Measurements from ENCODE around the gene MYH16. TPM values are rescaled to one million over a fixed set of nuclear protein-coding genes. Genes with fewer than 3 reads are reported as not detected.
A peak's percentile ranks its signal among the peaks of the same experiment; 100 is the strongest.

The MYH16 gene
- total RNA-seq, 2 donors from 2014 or later = not detected

DNA sequence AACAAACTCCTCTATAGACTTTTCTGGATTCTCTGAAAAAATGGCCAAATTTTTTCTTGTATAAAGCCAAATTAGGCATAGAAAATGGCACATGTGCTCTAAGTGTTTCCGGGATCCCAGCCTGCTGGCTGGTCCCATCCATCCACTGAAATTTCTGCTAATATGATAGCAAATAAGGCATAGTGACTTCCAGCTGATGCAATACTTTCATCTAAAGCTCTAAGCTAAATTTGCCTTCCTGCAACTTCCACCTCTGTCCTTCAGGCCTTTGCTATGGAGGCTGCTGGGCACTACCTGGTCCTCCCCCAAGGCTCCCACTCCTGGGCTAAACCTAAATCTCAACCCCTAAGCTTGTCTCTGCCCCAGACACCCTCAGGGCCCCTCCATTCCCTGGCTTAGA is 20.5 kb downstream of the MYH16 start:
- no peak overlapping the region for H3K27ac Mint-ChIP-seq
- no peaks in the 10 kb centered on the region for H3K9me3 ChIP-seq (ENCODE audit: control insufficient read depth, low read length, poor library complexity, severe bottlenecking)
- H3K27me3 Mint-ChIP-seq = no peaks in the 10 kb centered on the region
- H3K4me1 Mint-ChIP-seq = no peaks in the 10 kb centered on the region
- ATAC-seq = no peak
- DNase-seq = no peak
- no peak overlapping the region for H3K4me3 Mint-ChIP-seq
- no peaks in the 10 kb centered on the region for H3K36me3 Mint-ChIP-seq (ENCODE audit: low read depth)

DNA sequence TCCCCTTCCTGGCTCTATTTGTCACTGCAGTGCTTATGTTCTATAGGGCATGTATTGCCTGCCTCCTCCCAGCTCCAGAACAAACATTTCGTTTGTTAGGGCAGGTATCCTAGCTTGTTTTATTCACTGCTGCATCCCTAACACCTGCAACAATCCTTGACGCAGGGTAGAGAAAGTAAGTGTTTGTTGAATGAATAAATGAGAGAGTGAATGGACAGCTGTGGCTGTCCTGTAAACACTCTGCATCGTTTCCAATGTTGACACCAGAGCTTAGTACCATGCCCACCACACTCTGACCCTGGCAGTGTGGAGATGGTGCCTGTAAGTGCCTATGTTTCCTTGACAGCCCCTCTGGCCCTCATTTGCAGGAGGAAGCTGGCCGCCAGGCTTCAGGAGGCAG is 21.0 kb downstream of the MYH16 start:
- H3K27ac Mint-ChIP-seq = no peak overlapping the region
- no peak for DNase-seq

DNA sequence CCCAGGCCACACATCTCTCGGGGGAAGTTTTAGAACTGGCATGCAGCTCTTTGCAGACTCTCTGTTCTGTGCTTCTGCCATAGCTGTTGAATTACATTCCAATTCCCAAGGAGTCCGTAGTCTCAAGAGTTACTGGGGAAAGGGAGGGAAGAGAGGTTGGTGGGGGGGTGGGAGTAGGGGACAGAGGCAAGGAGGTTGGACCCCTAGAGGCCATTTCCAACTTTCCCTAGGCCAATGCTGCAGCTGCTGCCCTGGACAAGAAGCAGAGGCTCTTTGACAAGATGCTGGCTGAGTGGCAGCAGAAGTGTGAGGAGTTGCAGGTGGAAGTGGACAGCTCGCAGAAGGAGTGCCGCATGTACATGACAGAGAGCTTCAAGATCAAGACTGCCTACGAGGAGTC is 23.8 kb downstream of the MYH16 start:
- ATAC-seq = no peak

More for the DNA sequence above, 21.0 kb downstream of the MYH16 start:
- ATAC-seq = no peak
- Mint-ChIP-seq H3K36me3 (ENCODE audit: low read depth) (no peaks in the 10 kb centered on the region), H3K4me1 (no peaks in the 10 kb centered on the region), H3K4me3 (no peak overlapping the region), H3K27me3 (no peaks in the 10 kb centered on the region)
- H3K9me3 ChIP-seq (ENCODE audit: control insufficient read depth, low read length, poor library complexity, severe bottlenecking) = no peaks in the 10 kb centered on the region

DNA sequence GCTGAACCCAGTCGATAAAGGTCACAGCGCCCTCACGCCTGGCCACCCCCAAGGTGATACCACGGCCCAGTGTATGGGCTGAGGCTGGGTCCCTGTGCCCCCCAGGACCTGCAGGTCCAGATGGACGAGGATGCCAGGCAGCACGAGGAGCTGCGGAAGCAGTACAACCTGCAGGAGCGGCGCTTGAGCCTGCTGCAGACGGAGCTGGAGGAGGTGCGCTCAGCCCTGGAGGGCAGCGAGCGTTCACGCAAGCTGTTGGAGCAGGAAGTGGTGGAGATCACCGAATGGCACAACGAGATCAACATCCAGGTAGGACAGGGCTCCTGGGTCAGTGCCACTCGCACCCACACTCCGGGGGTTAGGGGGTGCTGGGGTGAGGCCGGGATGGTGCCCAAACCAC is 28.9 kb downstream of the MYH16 start:
- Mint-ChIP-seq H3K27ac (no peak overlapping the region), H3K4me1 (peaks cover 3% of the 10 kb centered on the region), H3K27me3 (peaks cover 6% of the 10 kb centered on the region), H3K36me3 (ENCODE audit: low read depth) (no peaks in the 10 kb centered on the region), H3K4me3 (no peak overlapping the region)
- H3K9me3 ChIP-seq (ENCODE audit: control insufficient read depth, low read length, poor library complexity, severe bottlenecking) = no peaks in the 10 kb centered on the region
- ATAC-seq (no peak), DNase-seq (no peak)

More for the DNA sequence above, 23.8 kb downstream of the MYH16 start:
- no peak for DNase-seq
- Mint-ChIP-seq H3K4me3 (no peak overlapping the region), H3K36me3 (ENCODE audit: low read depth) (no peaks in the 10 kb centered on the region), H3K27me3 (no peaks in the 10 kb centered on the region), H3K4me1 (no peaks in the 10 kb centered on the region), H3K27ac (no peak overlapping the region)
- no peaks in the 10 kb centered on the region for H3K9me3 ChIP-seq (ENCODE audit: control insufficient read depth, low read length, poor library complexity, severe bottlenecking)

DNA sequence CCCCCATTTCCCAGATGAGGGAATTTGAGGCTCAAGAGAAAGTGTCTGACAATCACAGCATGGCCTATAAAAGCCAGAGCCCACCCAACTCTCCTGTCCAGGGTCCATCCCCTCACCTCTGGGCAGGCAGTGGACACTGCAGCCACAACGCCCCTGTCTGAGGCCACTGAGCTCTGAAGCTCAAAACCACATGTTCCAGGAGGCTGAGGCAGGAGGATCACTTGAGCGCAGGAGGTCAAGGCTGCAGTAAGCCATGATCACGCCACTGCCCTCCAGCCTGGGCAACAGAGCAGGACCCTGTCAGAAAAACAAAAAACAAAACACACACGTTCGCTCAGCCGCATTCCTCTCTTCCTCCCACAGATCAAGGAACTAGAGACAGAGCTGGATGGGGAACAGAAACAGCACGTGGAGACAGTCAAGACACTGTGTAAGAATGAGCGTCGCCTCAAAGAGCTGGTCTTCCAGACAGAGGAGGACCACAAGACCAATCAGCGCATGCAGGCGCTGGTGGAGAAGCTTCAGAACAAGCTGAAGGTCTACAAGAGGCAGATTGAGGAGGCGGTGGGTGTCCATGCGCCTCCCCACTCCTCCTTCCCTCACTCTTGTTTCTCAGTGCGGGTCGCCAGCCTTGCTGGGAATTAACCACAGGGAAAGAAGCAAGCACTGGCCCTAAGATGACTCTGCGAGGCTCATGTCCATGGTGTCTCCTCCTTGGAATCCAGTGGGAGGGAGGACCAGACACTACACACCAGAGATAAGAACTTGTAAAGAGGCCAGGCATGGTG is 33.0 kb downstream of the MYH16 start:
- ATAC-seq (no peak), DNase-seq (no peak)
- Mint-ChIP-seq H3K4me1 (peaks cover 3% of the 10 kb centered on the region), H3K36me3 (ENCODE audit: low read depth) (no peaks in the 10 kb centered on the region), H3K27ac (no peak overlapping the region), H3K27me3 (peaks cover 12% of the 10 kb centered on the region), H3K4me3 (no peak overlapping the region)
- H3K9me3 ChIP-seq (ENCODE audit: control insufficient read depth, low read length, poor library complexity, severe bottlenecking) = no peaks in the 10 kb centered on the region

DNA sequence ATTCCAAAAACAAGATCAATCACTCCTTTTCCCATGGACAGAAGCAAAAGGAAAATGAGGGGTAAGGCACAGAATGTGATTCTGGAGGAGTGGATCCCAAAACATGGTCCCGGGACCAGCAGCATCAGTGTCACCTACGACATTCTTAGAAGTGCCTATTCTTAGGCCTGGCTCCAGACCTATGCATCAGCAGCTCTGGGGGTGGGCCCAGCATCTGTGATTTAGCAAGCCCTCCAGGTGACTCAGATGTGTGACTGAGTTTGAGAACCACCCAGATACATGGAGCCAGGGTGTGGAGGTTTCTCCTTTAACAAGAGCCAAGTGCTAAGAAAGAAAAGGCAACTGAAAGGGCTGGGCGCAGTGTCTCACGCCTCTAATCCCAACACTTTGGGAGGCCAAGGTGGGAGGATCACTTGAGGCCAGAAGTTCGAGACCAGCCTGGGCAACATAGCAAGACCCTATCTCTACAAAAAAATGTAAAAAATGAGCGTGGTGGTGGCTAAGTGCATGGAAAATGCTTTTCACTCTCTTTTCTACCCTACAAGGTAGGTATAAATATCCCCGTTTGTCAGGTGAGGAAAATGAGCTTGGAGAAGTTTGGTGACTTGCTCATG is 35.9 kb downstream of the MYH16 start:
- DNase-seq = no peak
- Mint-ChIP-seq H3K36me3 (ENCODE audit: low read depth) (no peaks in the 10 kb centered on the region), H3K27me3 (peaks cover 23% of the 10 kb centered on the region), H3K4me3 (no peak overlapping the region), H3K4me1 (peaks cover 2% of the 10 kb centered on the region), H3K27ac (no peak overlapping the region)
- no peaks in the 10 kb centered on the region for H3K9me3 ChIP-seq (ENCODE audit: control insufficient read depth, low read length, poor library complexity, severe bottlenecking)
- no peak for ATAC-seq

DNA sequence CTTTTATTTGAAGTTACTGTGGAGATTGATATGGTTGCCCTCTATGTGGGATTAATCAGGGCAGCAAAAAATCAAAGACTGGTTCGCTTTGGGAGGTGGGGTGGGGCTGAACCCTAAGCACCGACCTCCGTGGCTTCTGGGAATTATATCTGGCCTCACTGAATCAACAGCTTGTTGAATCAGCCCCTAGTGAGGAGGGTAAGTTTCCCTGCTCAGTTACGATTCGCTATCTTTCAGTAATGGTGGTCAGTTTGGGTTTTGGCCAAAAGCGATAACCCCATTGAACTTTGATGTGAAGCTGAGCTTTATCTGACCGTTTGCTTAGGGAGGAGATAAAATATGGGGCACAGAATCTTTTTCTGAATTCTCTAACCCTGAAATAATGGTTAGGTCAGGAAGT is 36.5 kb downstream of the MYH16 start:
- ATAC-seq = no peak
- no peak overlapping the region for H3K4me3 Mint-ChIP-seq
- H3K27ac Mint-ChIP-seq = no peak overlapping the region
- DNase-seq = no peak
- peaks cover under 1% of the 10 kb centered on the region for H3K4me1 Mint-ChIP-seq
- H3K9me3 ChIP-seq (ENCODE audit: control insufficient read depth, low read length, poor library complexity, severe bottlenecking) = no peaks in the 10 kb centered on the region
- H3K27me3 Mint-ChIP-seq = peaks cover 24% of the 10 kb centered on the region
- no peaks in the 10 kb centered on the region for H3K36me3 Mint-ChIP-seq (ENCODE audit: low read depth)

DNA sequence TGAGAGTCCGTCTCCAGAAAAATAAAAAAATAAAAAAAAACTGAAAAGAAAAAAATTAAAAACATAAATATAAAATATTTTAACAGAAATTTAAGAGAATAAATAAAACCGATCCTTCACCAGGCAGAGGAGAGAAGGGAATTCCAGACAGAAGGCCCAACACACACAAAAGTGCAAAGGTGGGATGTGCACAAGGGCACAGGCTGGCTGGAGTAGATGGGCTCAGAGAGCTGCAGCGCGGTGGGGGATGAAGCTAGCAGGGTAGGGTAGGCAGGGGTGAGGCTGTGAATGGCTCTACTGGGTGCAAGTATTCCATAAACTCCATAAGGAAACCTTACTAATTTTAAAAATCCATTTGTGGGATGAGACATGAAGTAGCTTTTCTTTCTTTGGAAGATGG is 37.4 kb downstream of the MYH16 start:
- H3K4me1 Mint-ChIP-seq = peaks cover 4% of the 10 kb centered on the region
- H3K27ac Mint-ChIP-seq = no peak overlapping the region
- DNase-seq (no peak), ATAC-seq (no peak)
- peaks cover 27% of the 10 kb centered on the region for H3K27me3 Mint-ChIP-seq
- H3K9me3 ChIP-seq (ENCODE audit: control insufficient read depth, low read length, poor library complexity, severe bottlenecking) = no peaks in the 10 kb centered on the region
- H3K36me3 Mint-ChIP-seq (ENCODE audit: low read depth) = no peaks in the 10 kb centered on the region
- no peak overlapping the region for H3K4me3 Mint-ChIP-seq

DNA sequence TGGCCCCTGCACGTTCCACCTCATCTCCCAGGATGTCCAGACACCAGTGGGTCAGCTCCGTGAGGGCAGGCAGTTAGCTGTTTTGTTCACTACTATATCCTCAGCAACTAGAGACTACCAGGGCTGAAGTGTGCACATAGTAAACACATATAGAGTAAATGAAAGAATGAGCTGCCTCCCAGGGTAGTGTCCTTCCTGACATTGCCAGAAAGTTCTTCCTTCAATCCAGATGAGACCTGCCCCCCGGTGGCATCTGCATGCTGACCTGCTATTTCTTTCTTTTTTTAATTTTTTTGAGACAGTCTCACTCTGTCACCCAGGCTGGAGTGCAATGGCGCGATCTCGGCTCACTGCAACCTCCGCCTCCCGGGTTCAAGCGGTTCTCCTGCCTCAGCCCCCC is 39.1 kb downstream of the MYH16 start:
- Mint-ChIP-seq H3K4me3 (no peak overlapping the region), H3K27me3 (peaks cover 22% of the 10 kb centered on the region), H3K36me3 (ENCODE audit: low read depth) (no peaks in the 10 kb centered on the region), H3K4me1 (peaks cover 4% of the 10 kb centered on the region), H3K27ac (no peak overlapping the region)
- no peaks in the 10 kb centered on the region for H3K9me3 ChIP-seq (ENCODE audit: control insufficient read depth, low read length, poor library complexity, severe bottlenecking)
- ATAC-seq (no peak), DNase-seq (no peak)

DNA sequence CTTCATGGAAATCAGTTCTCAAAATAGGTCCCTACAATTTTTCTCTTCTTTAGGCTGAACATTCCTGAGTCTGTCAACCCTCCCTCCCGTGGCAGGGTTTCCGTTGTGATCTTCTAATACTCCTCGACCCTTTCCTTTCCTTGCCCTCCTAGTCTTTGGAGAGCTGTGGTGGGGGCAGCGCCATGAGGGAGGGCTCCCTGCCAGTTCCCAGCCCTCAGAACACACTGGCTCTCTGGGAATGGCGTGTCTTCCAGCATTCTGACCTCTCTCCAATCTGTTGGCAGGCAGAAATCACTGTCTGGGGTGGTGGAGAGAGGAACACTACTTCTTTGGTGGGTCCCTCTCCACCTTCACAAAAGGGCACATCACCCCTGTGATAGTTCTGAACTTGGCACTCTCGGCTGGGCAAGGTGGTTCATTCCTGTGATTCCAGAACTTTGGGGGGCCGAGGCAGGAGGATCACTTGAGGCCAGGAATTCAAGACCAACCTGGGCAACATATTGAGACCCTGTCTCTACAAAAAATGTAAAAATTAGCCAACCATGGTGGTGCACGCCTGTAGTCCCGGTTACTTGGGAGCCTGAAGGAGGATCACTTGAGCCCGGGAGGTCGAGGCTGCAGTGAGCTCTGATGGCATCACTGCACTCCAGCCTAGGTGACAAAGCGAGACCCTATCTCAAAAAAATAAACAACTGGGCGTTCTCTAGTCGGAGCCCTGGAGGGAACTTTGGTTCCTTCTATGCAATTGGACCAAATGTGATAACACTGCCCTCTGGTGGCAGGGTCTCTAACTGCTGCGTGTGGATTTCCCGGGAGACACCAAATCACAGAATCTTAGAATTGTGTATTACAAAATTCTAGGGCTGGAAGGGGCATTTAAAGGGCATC is 39.9 kb downstream of the MYH16 start:
- peak overlapping the region; percentile 39 for H3K4me3 Mint-ChIP-seq
- H3K9me3 ChIP-seq (ENCODE audit: control insufficient read depth, low read length, poor library complexity, severe bottlenecking) = no peaks in the 10 kb centered on the region
- no peaks in the 10 kb centered on the region for H3K36me3 Mint-ChIP-seq (ENCODE audit: low read depth)
- peak; percentile 80 for ATAC-seq
- H3K4me1 Mint-ChIP-seq = peaks cover 4% of the 10 kb centered on the region
- peaks cover 22% of the 10 kb centered on the region for H3K27me3 Mint-ChIP-seq
- DNase-seq = peak; percentile 43 to 65 (median 50)
- H3K27ac Mint-ChIP-seq = no peak overlapping the region

DNA sequence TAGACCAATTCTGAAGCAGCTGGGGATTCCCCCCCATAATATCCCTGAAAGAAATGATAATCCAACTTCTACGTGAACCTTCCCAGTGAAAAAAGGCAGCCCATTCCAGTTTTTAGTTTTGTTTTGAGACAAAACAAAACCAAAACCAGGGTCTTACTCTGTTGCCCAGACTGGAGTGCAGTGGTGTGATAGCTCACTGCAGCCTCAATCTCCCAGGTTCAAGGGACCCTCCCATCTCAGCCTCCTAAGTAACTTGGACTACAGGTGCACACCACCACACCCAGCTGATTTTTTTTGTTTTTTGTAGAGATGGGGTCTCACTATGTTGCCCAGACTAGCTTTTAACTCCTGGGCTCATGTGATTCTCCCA is 40.5 kb downstream of the MYH16 start:
- ATAC-seq (peak; percentile 42), DNase-seq (no peak)
- Mint-ChIP-seq H3K27ac (no peak overlapping the region), H3K36me3 (ENCODE audit: low read depth) (no peaks in the 10 kb centered on the region), H3K4me3 (peak overlapping the region; percentile 39), H3K27me3 (peaks cover 22% of the 10 kb centered on the region), H3K4me1 (peaks cover 4% of the 10 kb centered on the region)
- no peaks in the 10 kb centered on the region for H3K9me3 ChIP-seq (ENCODE audit: control insufficient read depth, low read length, poor library complexity, severe bottlenecking)

DNA sequence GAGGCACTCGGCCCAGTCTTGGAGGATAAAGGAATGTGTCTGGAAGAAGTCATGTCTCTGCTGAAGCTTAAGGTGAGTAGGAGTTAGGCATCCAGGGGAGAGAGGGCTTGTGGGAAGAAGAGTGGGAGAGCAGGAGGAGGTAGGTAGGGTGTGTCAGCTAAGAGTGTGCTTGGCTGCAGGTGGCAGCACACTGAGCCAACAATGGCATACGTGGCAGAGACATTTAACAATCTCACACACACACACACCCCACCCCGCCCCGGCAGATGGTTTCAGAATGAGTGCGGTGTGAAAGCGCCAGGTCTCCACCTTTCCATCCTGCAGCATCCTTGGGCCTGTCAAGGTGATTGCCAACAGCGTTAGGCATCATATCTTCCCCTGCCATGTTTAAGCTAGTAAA is 41.9 kb downstream of the MYH16 start:
- Mint-ChIP-seq H3K27ac (no peak overlapping the region), H3K4me1 (peaks cover 4% of the 10 kb centered on the region), H3K4me3 (no peak overlapping the region), H3K36me3 (ENCODE audit: low read depth) (no peaks in the 10 kb centered on the region), H3K27me3 (peaks cover 22% of the 10 kb centered on the region)
- no peaks in the 10 kb centered on the region for H3K9me3 ChIP-seq (ENCODE audit: control insufficient read depth, low read length, poor library complexity, severe bottlenecking)
- DNase-seq (no peak), ATAC-seq (no peak)

DNA sequence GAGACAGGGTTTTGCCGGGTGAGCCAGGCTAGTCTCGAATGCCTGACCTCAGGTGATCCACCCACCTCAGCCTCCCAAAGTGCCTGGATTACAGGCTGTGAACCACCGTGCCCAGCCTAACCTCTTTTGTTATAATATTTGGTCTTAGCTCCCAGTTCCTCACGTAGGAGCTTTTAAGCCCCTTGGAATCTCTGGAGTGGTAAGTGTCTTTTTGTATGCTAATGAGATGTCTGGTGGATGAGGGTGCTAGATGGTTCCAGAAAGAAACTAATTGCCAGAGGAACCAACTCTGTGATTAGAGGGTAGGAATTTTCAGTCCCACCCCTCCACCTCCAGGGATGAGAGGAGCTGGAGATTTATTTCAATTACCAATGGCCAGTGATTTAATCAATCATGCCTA is 47.7 kb downstream of the MYH16 start:
- peaks cover 2% of the 10 kb centered on the region for H3K4me1 Mint-ChIP-seq
- H3K27me3 Mint-ChIP-seq = no peaks in the 10 kb centered on the region
- no peaks in the 10 kb centered on the region for H3K36me3 Mint-ChIP-seq (ENCODE audit: low read depth)
- no peak overlapping the region for H3K4me3 Mint-ChIP-seq
- no peaks in the 10 kb centered on the region for H3K9me3 ChIP-seq (ENCODE audit: control insufficient read depth, low read length, poor library complexity, severe bottlenecking)
- H3K27ac Mint-ChIP-seq = no peak overlapping the region
- ATAC-seq (no peak), DNase-seq (no peak)
